Psoas muscle (tissue), 8 donors: Measurements from ENCODE around the gene ZEB2. TPM values are rescaled to one million over a fixed set of nuclear protein-coding genes. Genes with fewer than 3 reads are reported as not detected.

Experiments
- ATAC-seq, 4 donors: fragments of 200-7000 bp; cut with Tn5 transposase; one replicate each; pipeline ENCODE4 v1.9.1; 2020; ENCODE audit warnings: moderate library complexity in 3 of 4, mild to moderate bottlenecking in 2 of 4
- DNase-seq, 2 donors: peaks; one replicate each; pipeline ENCODE4 v3.0.0-alpha.2; 2020
- H3K27ac ChIP-seq: fragments of 200-600 bp; one replicate; pipeline ENCODE4 v1.8.0; 2022
- H3K27me3 ChIP-seq, 3 donors: fragments of 200-600 bp in 1 of 3; one replicate each; pipeline versions ENCODE4 v1.6.1 to v1.8.0; 2013 to 2022; ENCODE audit warnings: low read length in 2 of 3, mild to moderate bottlenecking in 2 of 3, moderate library complexity in 1 of 3; ENCODE audit not compliant: insufficient read depth in 3 of 3
- H3K36me3 ChIP-seq, 2 donors: fragments of 200-600 bp in 1 of 2; one replicate each; pipeline versions ENCODE4 v1.6.1 to v1.8.0; 2013 to 2022; ENCODE audit warnings: low read depth in 1 of 2, mild to moderate bottlenecking in 1 of 2, moderate library complexity in 1 of 2; ENCODE audit not compliant: insufficient read depth in 1 of 2
- H3K4me1 ChIP-seq: fragments of 200-600 bp; one replicate; pipeline ENCODE4 v1.8.0; 2022
- H3K4me3 ChIP-seq: fragments of 200-600 bp; one replicate; pipeline ENCODE4 v1.8.0; 2022; ENCODE audit warnings: mild to moderate bottlenecking
- H3K9me3 ChIP-seq: fragments of 200-600 bp; one replicate; pipeline ENCODE4 v1.8.0; 2022
- WGBS, 3 donors: extraction: QIAGEN DNeasy Blood & Tissue Kit; methylation state at CpG; one replicate each; pipeline versions ENCODE4 v1.1.6 to v1.1.7; 2013; 5-methylcytosine and 5-hydroxymethylcytosine counted together
- intact Hi-C, 2 donors: fragments of 100-400 bp; cut with DNase I; formaldehyde crosslinking; loops; one replicate each; pipeline versions ENCODE4 v1.11.0 to v1.14.2; 2022
- polyA plus RNA-seq, 3 donors: library from polyadenylated mRNA; stranded (reverse); fragments of 200-250 nt; gene quantifications; one replicate each; pipeline ENCODE4 v1.2.3, GENCODE V29; 2013
- total RNA-seq, 4 donors: library from RNA; stranded (reverse); fragmentation: NEBNext Ultra II Directional in 2 of 4; extraction: Animal tissue kit (Norgen Biotek cat#: 25700) in 2 of 4; gene quantifications; one replicate each; pipeline versions ENCODE4 v1.2.1 to v1.2.4, GENCODE V29; 2021 to 2023
- TF ChIP-seq, protein P1 (sequence below): fragments of 200-600 bp; IDR thresholded peaks from one replicate; pipeline ENCODE4 v1.8.0; 2022; ENCODE audit warnings: antibody characterized with exemption
- donor health status: healthy with polysubstance abuse.
- donor health status: DM: no; HTN: no; CAD: no; lungs with moderate emphysema.
- donor health status: Bipolar disorder and iron deficiency.
- donor health status: healthy.
- donor health status: DM: yes; HTN: yes; CAD: no.
- donor health status: DM: no; HTN: no; CAD: no.
- donor health status: DM: no; HTN: no; CAD: no.
- donor health status: DM: yes; HTN: yes; CAD: no.

ZEB2 gene
- total and polyA plus RNA-seq, 7 donors, result 11.6 to 48.7 (median 23.3) TPM

- Histone ChIP-seq H3K4me3 (peak overlapping the region; percentile 31), H3K27me3 (no peaks in the 10 kb centered on the region), H3K27ac (peak overlapping the region; percentile 80), H3K9me3 (no peaks in the 10 kb centered on the region), H3K4me1 (peaks cover 15% of the 10 kb centered on the region), H3K36me3 (peaks cover 1 to 25% of the 10 kb centered on the region in 2 donors)
- peak; percentile 78 to 91 (median 90) for ATAC-seq
- DNase-seq, result peak; percentile 13 to 67
- intact Hi-C loops, result loop anchor here in 1 of 2 donors (10.0 kb wide), 1 partner anchor 110 kb away; no protein-coding TSS in a partner anchor
- WGBS, 3 donors, result 37 to 40% (median 39%) methylated on average over 9 of the region's 9 CpGs
- TF ChIP-seq, protein P1, sequence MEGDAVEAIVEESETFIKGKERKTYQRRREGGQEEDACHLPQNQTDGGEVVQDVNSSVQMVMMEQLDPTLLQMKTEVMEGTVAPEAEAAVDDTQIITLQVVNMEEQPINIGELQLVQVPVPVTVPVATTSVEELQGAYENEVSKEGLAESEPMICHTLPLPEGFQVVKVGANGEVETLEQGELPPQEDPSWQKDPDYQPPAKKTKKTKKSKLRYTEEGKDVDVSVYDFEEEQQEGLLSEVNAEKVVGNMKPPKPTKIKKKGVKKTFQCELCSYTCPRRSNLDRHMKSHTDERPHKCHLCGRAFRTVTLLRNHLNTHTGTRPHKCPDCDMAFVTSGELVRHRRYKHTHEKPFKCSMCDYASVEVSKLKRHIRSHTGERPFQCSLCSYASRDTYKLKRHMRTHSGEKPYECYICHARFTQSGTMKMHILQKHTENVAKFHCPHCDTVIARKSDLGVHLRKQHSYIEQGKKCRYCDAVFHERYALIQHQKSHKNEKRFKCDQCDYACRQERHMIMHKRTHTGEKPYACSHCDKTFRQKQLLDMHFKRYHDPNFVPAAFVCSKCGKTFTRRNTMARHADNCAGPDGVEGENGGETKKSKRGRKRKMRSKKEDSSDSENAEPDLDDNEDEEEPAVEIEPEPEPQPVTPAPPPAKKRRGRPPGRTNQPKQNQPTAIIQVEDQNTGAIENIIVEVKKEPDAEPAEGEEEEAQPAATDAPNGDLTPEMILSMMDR, result no peak
Observed at GRCh38 chr2:144404586-144405314, 115.2 kb downstream of the ZEB2 start.

DNA sequence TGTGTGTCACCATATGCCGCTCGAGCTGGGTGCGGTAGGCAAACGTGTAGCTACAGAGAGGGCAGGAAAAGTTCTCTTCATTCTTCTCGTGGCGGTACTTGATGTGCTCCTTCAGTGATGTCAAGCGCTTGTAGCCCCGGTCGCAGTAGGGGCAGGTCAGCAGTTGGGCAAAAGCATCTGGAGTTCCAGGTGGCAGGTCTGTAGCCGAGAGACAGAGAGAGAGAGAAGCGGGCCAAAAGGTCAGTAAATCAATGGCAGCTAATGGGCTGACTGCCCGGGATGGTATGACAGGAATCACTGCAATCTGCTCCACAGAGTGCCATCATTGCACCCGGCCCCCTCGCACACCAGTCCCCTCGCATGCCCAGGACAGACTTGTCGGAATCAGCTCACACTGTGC lies 116.0 kb downstream of the ZEB2 start:
- intact Hi-C loops, result loop anchor here in 1 of 2 donors (10.0 kb wide), 1 partner anchor 111 kb away; no protein-coding TSS in a partner anchor
- Histone ChIP-seq H3K4me1 (peaks cover 15% of the 10 kb centered on the region), H3K36me3 (peaks cover 2 to 33% of the 10 kb centered on the region in 2 donors), H3K27me3 (no peaks in the 10 kb centered on the region), H3K4me3 (peak overlapping the region; percentile 31), H3K9me3 (no peaks in the 10 kb centered on the region), H3K27ac (peak overlapping the region; percentile 80)
- peak; percentile 80 to 91 (median 88) for ATAC-seq
- TF ChIP-seq, protein P1, result no peak
- peak; percentile 31 to 65 for DNase-seq
- 28 to 36% (median 32%) methylated on average over 16 of the region's 16 CpGs for WGBS, 3 donors

GRCh38 chr2:144402251-144402650 lies 117.7 kb downstream of the ZEB2 start:
- Histone ChIP-seq H3K4me1 (peaks cover 15% of the 10 kb centered on the region), H3K36me3 (peaks cover 2 to 50% of the 10 kb centered on the region in 2 donors), H3K27ac (peak overlapping the region; percentile 18), H3K9me3 (no peaks in the 10 kb centered on the region), H3K27me3 (no peaks in the 10 kb centered on the region), H3K4me3 (no peak overlapping the region)
- 38 to 53% (median 47%) methylated on average over 6 of the region's 6 CpGs for WGBS, 3 donors
- peak in 1 of 2 donors; percentile 39 for DNase-seq
- intact Hi-C loops, result loop anchor here in 1 of 2 donors (10.0 kb wide), 1 partner anchor 113 kb away; no protein-coding TSS in a partner anchor
- no peak for ATAC-seq
- TF ChIP-seq, protein P1, result no peak

DNA sequence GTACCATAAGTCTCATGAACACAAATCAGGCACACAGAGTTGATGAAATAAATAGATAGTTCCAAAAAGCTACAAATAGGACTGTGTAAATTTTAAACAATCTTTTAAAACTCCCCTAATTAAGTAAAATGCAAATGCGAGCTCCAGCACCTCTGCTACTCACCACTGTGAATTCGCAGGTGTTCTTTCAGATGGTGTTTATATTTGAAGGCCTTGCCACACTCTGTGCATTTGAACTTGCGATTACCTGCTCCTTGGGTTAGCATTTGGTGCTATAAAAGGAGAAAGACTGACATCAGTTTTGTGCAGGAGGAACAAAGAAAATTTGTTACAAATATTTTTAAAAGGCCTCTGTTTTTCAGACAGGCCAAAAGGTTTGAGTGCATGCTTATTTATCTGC lies 118.9 kb downstream of the ZEB2 start:
- H3K36me3 ChIP-seq, result peaks cover 2 to 61% of the 10 kb centered on the region in 2 donors
- 84 to 92% (median 91%) methylated on average over 3 of the region's 3 CpGs for WGBS, 3 donors

More for the DNA sequence above, 118.9 kb downstream of the ZEB2 start:
- no peaks in the 10 kb centered on the region for H3K27me3 ChIP-seq
- intact Hi-C loops, result loop anchor here in 1 of 2 donors (10.0 kb wide), 1 partner anchor 114 kb away; no protein-coding TSS in a partner anchor
- ATAC-seq (no peak), DNase-seq (no peak)
- H3K9me3 ChIP-seq, result no peaks in the 10 kb centered on the region
- H3K4me3 ChIP-seq, result no peak overlapping the region
- H3K27ac ChIP-seq, result no peak overlapping the region
- H3K4me1 ChIP-seq, result peaks cover 16% of the 10 kb centered on the region
- TF ChIP-seq, protein P1, result no peak
